ENCODE data around the gene CEP112. TPM values are rescaled to one million over a fixed set of nuclear protein-coding genes. Genes with fewer than 3 reads are reported as not detected.

The CEP112 gene
- total and polyA plus RNA-seq, 2 donors (not counting 3 experiments of a cell fraction or from before 2014, with no cell fraction given): 1.5 to 25.3 TPM

DNA sequence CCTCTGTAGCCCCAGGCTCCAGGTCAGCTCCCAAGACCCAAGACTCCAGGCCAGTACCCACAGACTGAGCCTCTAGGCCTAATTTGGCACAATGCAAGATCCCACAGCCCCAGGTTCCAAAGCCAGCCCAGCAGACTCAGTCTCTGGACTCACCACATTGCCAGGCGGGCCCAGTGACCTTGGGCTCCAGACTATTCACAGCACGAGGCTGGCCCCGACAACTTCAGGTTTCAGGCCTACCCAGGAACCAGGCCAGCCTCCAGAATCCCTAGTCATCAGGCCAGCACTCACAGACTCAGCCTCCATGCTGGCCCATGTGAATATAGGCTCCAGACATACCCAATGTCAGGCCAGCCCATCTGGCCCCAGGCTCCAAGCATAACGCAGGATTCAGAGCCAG is 103.8 kb downstream of the CEP112 start:
- Histone ChIP-seq H2AFZ (ENCODE audit: low read depth, low read length) (no peak overlapping the region), H3K36me3 (ENCODE audit: control insufficient read depth in 2 of 2, extremely low read depth in 1 of 2, insufficient read depth in 2 of 2, low read length in 2 of 2) (no peaks in the 10 kb centered on the region), H3K27me3 (ENCODE audit: control insufficient read depth in 2 of 2, insufficient read depth in 2 of 2, low read length in 2 of 2) (no peaks in the 10 kb centered on the region), H3K79me2 (ENCODE audit: control insufficient read depth, insufficient read depth, low read length) (no peaks in the 10 kb centered on the region), H3K9ac (replicated peaks; ENCODE audit: extremely low read depth, insufficient read depth, low read length) (no peak overlapping the region), H3K4me2 (ENCODE audit: insufficient read depth, low read length) (no peak overlapping the region), H3K4me1 (ENCODE audit: control insufficient read depth, extremely low read depth, insufficient read depth, low read length) (peaks cover 2% of the 10 kb centered on the region), H3K9me1 (replicated peaks; ENCODE audit: control insufficient read depth, extremely low read depth, insufficient read depth, low read length) (no peaks in the 10 kb centered on the region), H3K27ac (ENCODE audit: insufficient read depth, low read depth, low read length) (no peak overlapping the region), H4K20me1 (replicated peaks; ENCODE audit: control insufficient read depth, extremely low read depth, insufficient read depth, low read length) (no peaks in the 10 kb centered on the region), H3K9me3 (replicated peaks; ENCODE audit: control insufficient read depth, insufficient read depth, low read length) (no peaks in the 10 kb centered on the region), H3K4me3 (replicated peaks in 1 of 3; ENCODE audit: insufficient read depth in 1 of 3, low read depth in 1 of 3, low read length in 3 of 3) (no peak overlapping the region)
- DNase-seq (ENCODE audit: low read depth, low spot score): no peak
- BruUV-seq (replicated peaks): no TSS peak
- dilution Hi-C loops (cut with MboI; ENCODE audit: extremely low pct_ligation_motif_present, low sequenced_read_pairs) (no loop called here), intact Hi-C loops (cut with micrococcal nuclease) (no loop called here)
- TF ChIP-seq EZH2 (IDR thresholded peaks at IDR 0.05; ENCODE audit: borderline replicate concordance, low read depth, low read length, severe bottlenecking): no peak
- no peak for TF ChIP-seq POLR2A (IDR thresholded peaks at IDR 0.05; ENCODE audit: low read depth, low read length)
- TF ChIP-seq, protein P1, sequence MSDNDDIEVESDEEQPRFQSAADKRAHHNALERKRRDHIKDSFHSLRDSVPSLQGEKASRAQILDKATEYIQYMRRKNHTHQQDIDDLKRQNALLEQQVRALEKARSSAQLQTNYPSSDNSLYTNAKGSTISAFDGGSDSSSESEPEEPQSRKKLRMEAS (IDR thresholded peaks at IDR 0.05; ENCODE audit: insufficient read depth, insufficient read length): no peak
- no peak for TF ChIP-seq GATA2 (IDR thresholded peaks at IDR 0.05; ENCODE audit: insufficient read depth, insufficient read length, low read depth, low read length)
- TF ChIP-seq MYC (IDR thresholded peaks at IDR 0.05; ENCODE audit: low read depth, low read length): no peak
- TF ChIP-seq FOS (IDR thresholded peaks at IDR 0.05; ENCODE audit: borderline replicate concordance, insufficient read depth, low read length): no peak
- TF ChIP-seq JUN (IDR thresholded peaks at IDR 0.05; ENCODE audit: borderline replicate concordance, insufficient read depth, insufficient read length, low read depth): no peak
- no peak for TF ChIP-seq POLR2AphosphoS5 (IDR thresholded peaks at IDR 0.05; ENCODE audit: insufficient read depth, low read depth, low read length)
- TF ChIP-seq, protein P2, sequence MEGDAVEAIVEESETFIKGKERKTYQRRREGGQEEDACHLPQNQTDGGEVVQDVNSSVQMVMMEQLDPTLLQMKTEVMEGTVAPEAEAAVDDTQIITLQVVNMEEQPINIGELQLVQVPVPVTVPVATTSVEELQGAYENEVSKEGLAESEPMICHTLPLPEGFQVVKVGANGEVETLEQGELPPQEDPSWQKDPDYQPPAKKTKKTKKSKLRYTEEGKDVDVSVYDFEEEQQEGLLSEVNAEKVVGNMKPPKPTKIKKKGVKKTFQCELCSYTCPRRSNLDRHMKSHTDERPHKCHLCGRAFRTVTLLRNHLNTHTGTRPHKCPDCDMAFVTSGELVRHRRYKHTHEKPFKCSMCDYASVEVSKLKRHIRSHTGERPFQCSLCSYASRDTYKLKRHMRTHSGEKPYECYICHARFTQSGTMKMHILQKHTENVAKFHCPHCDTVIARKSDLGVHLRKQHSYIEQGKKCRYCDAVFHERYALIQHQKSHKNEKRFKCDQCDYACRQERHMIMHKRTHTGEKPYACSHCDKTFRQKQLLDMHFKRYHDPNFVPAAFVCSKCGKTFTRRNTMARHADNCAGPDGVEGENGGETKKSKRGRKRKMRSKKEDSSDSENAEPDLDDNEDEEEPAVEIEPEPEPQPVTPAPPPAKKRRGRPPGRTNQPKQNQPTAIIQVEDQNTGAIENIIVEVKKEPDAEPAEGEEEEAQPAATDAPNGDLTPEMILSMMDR (IDR thresholded peaks at IDR 0.05; ENCODE audit: extremely low read depth in 1 of 2, insufficient read depth in 1 of 2, low read depth in 1 of 2, low read length in 2 of 2): no peak
- ChIA-PET POLR2A (no interaction called here), CTCF (interaction anchor here (1.3 kb wide), 1 partner anchor 14 kb away, joined by 4 read pairs; no protein-coding TSS in a partner anchor)
- no peak for FAIRE-seq

All from endothelial cell of umbilical vein (primary cell).